HG03469 (cell line): Measurements from ENCODE around the gene MIPOL1.

Experiments used
- ATAC-seq: cut with Tn5 transposase; IDR thresholded peaks from one replicate; pipeline ENCODE4 v1.9.1; 2021; ENCODE audit warnings: mild to moderate bottlenecking, moderate library complexity, moderate number of reproducible peaks; ENCODE audit not compliant: unreplicated experiment

Gene MIPOL1

GRCh38 chr14:37583358-37584210 lies 385.8 kb downstream of the MIPOL1 start:
- ATAC-seq = no peak

- no peak for ATAC-seq
Observed at GRCh38 chr14:37584211-37585100, 386.7 kb downstream of the MIPOL1 start.

- no peak for ATAC-seq
Observed at GRCh38 chr14:37585101-37585511, 387.4 kb downstream of the MIPOL1 start.

GRCh38 chr14:37585971-37586796 lies 388.4 kb downstream of the MIPOL1 start:
- no peak for ATAC-seq

GRCh38 chr14:37586797-37587130 lies 389.0 kb downstream of the MIPOL1 start:
- no peak for ATAC-seq

- ATAC-seq = no peak
Observed at GRCh38 chr14:37587131-37587803, 389.5 kb downstream of the MIPOL1 start.

GRCh38 chr14:37587881-37588666 lies 390.3 kb downstream of the MIPOL1 start:
- no peak for ATAC-seq

- ATAC-seq = no peak
Observed at GRCh38 chr14:37588667-37588955, 390.9 kb downstream of the MIPOL1 start.

GRCh38 chr14:37588956-37589714 lies 391.4 kb downstream of the MIPOL1 start:
- ATAC-seq = no peak

GRCh38 chr14:37589715-37590427 lies 392.1 kb downstream of the MIPOL1 start:
- no peak for ATAC-seq

- no peak for ATAC-seq
Observed at GRCh38 chr14:37590428-37591139, 392.8 kb downstream of the MIPOL1 start.

- ATAC-seq = no peak
Observed at GRCh38 chr14:37591311-37591940, 393.7 kb downstream of the MIPOL1 start.

GRCh38 chr14:37591941-37592481 lies 394.3 kb downstream of the MIPOL1 start:
- ATAC-seq = no peak

GRCh38 chr14:37592482-37593408 lies 395.0 kb downstream of the MIPOL1 start:
- no peak for ATAC-seq

GRCh38 chr14:37593511-37594237 lies 395.9 kb downstream of the MIPOL1 start:
- ATAC-seq = no peak
